ENCODE data around the gene HMG20A.

HMG20A gene

GRCh38 chr15:77437264-77437663, 16.6 kb downstream of the HMG20A start:
- Histone ChIP-seq H3K9ac (ENCODE audit: low read length) (no peak overlapping the region), H3K4me1 (ENCODE audit: control insufficient read depth, insufficient read depth, low read length) (peaks cover 6% of the 10 kb centered on the region), H3K4me3 (ENCODE audit: low read length) (no peak overlapping the region), H3K36me3 (ENCODE audit: control insufficient read depth, insufficient read depth, low read length, severe bottlenecking) (no peaks in the 10 kb centered on the region), H3K27me3 (replicated peaks; ENCODE audit: control insufficient read depth, insufficient read depth, low read length) (no peaks in the 10 kb centered on the region), H3K9me3 (ENCODE audit: control insufficient read depth, low read length) (no peaks in the 10 kb centered on the region)
- no peak for DNase-seq (ENCODE audit: low read depth)

- Histone ChIP-seq H3K27me3 (replicated peaks; ENCODE audit: control insufficient read depth, insufficient read depth, low read length) (no peaks in the 10 kb centered on the region), H3K4me3 (ENCODE audit: low read length) (no peak overlapping the region), H3K4me1 (ENCODE audit: control insufficient read depth, insufficient read depth, low read length) (peaks cover 8% of the 10 kb centered on the region), H3K36me3 (ENCODE audit: control insufficient read depth, insufficient read depth, low read length, severe bottlenecking) (no peaks in the 10 kb centered on the region), H3K9me3 (ENCODE audit: control insufficient read depth, low read length) (no peaks in the 10 kb centered on the region), H3K9ac (ENCODE audit: low read length) (no peak overlapping the region)
- peak; percentile 63 for DNase-seq (ENCODE audit: low read depth)
These were observed 19.8 kb downstream of the HMG20A start for GRCh38 chr15:77440378-77440999.

- peaks cover 11% of the 10 kb centered on the region for H3K36me3 ChIP-seq (ENCODE audit: control insufficient read depth, insufficient read depth, low read length, severe bottlenecking)
- H3K9ac ChIP-seq (ENCODE audit: low read length) = no peak overlapping the region
- no peak for DNase-seq (ENCODE audit: low read depth)
- H3K4me3 ChIP-seq (ENCODE audit: low read length) = no peak overlapping the region
- H3K4me1 ChIP-seq (ENCODE audit: control insufficient read depth, insufficient read depth, low read length) = peaks cover 5% of the 10 kb centered on the region
- H3K9me3 ChIP-seq (ENCODE audit: control insufficient read depth, low read length) = no peaks in the 10 kb centered on the region
- H3K27me3 ChIP-seq (replicated peaks; ENCODE audit: control insufficient read depth, insufficient read depth, low read length) = no peaks in the 10 kb centered on the region
These were observed 26.2 kb downstream of the HMG20A start for GRCh38 chr15:77446840-77447390.

GRCh38 chr15:77454265-77454664, 33.6 kb downstream of the HMG20A start:
- no peak overlapping the region for H3K4me3 ChIP-seq (ENCODE audit: low read length)
- H3K9me3 ChIP-seq (ENCODE audit: control insufficient read depth, low read length) = no peaks in the 10 kb centered on the region
- peak; percentile 47 for DNase-seq (ENCODE audit: low read depth)
- peaks cover 13% of the 10 kb centered on the region for H3K36me3 ChIP-seq (ENCODE audit: control insufficient read depth, insufficient read depth, low read length, severe bottlenecking)
- H3K27me3 ChIP-seq (replicated peaks; ENCODE audit: control insufficient read depth, insufficient read depth, low read length) = no peaks in the 10 kb centered on the region
- no peak overlapping the region for H3K9ac ChIP-seq (ENCODE audit: low read length)
- H3K4me1 ChIP-seq (ENCODE audit: control insufficient read depth, insufficient read depth, low read length) = peaks cover 48% of the 10 kb centered on the region

GRCh38 chr15:77454951-77455350, 34.3 kb downstream of the HMG20A start:
- Histone ChIP-seq H3K36me3 (ENCODE audit: control insufficient read depth, insufficient read depth, low read length, severe bottlenecking) (peaks cover 20% of the 10 kb centered on the region), H3K4me3 (ENCODE audit: low read length) (no peak overlapping the region), H3K27me3 (replicated peaks; ENCODE audit: control insufficient read depth, insufficient read depth, low read length) (no peaks in the 10 kb centered on the region), H3K9ac (ENCODE audit: low read length) (no peak overlapping the region), H3K4me1 (ENCODE audit: control insufficient read depth, insufficient read depth, low read length) (peaks cover 48% of the 10 kb centered on the region), H3K9me3 (ENCODE audit: control insufficient read depth, low read length) (no peaks in the 10 kb centered on the region)
- no peak for DNase-seq (ENCODE audit: low read depth)

GRCh38 chr15:77455696-77456321, 35.1 kb downstream of the HMG20A start:
- H3K27me3 ChIP-seq (replicated peaks; ENCODE audit: control insufficient read depth, insufficient read depth, low read length) = no peaks in the 10 kb centered on the region
- no peaks in the 10 kb centered on the region for H3K9me3 ChIP-seq (ENCODE audit: control insufficient read depth, low read length)
- H3K4me3 ChIP-seq (ENCODE audit: low read length) = peak overlapping the region; percentile 14
- peak; percentile 74 for DNase-seq (ENCODE audit: low read depth)
- peak overlapping the region; percentile 30 for H3K9ac ChIP-seq (ENCODE audit: low read length)
- H3K4me1 ChIP-seq (ENCODE audit: control insufficient read depth, insufficient read depth, low read length) = peaks cover 48% of the 10 kb centered on the region
- peaks cover 15% of the 10 kb centered on the region for H3K36me3 ChIP-seq (ENCODE audit: control insufficient read depth, insufficient read depth, low read length, severe bottlenecking)

GRCh38 chr15:77456746-77457145, 36.1 kb downstream of the HMG20A start:
- no peaks in the 10 kb centered on the region for H3K9me3 ChIP-seq (ENCODE audit: control insufficient read depth, low read length)
- no peak for DNase-seq (ENCODE audit: low read depth)
- no peak overlapping the region for H3K4me3 ChIP-seq (ENCODE audit: low read length)
- peaks cover 53% of the 10 kb centered on the region for H3K4me1 ChIP-seq (ENCODE audit: control insufficient read depth, insufficient read depth, low read length)
- no peaks in the 10 kb centered on the region for H3K27me3 ChIP-seq (replicated peaks; ENCODE audit: control insufficient read depth, insufficient read depth, low read length)
- H3K9ac ChIP-seq (ENCODE audit: low read length) = no peak overlapping the region
- H3K36me3 ChIP-seq (ENCODE audit: control insufficient read depth, insufficient read depth, low read length, severe bottlenecking) = peaks cover 15% of the 10 kb centered on the region

GRCh38 chr15:77457191-77457904, 36.7 kb downstream of the HMG20A start:
- Histone ChIP-seq H3K4me1 (ENCODE audit: control insufficient read depth, insufficient read depth, low read length) (peaks cover 57% of the 10 kb centered on the region), H3K9me3 (ENCODE audit: control insufficient read depth, low read length) (no peaks in the 10 kb centered on the region), H3K27me3 (replicated peaks; ENCODE audit: control insufficient read depth, insufficient read depth, low read length) (no peaks in the 10 kb centered on the region), H3K36me3 (ENCODE audit: control insufficient read depth, insufficient read depth, low read length, severe bottlenecking) (peaks cover 15% of the 10 kb centered on the region), H3K9ac (ENCODE audit: low read length) (no peak overlapping the region), H3K4me3 (ENCODE audit: low read length) (no peak overlapping the region)
- no peak for DNase-seq (ENCODE audit: low read depth)

GRCh38 chr15:77457905-77458265, 37.2 kb downstream of the HMG20A start:
- peak; percentile 48 for DNase-seq (ENCODE audit: low read depth)
- H3K36me3 ChIP-seq (ENCODE audit: control insufficient read depth, insufficient read depth, low read length, severe bottlenecking) = peaks cover 15% of the 10 kb centered on the region
- H3K4me1 ChIP-seq (ENCODE audit: control insufficient read depth, insufficient read depth, low read length) = peaks cover 57% of the 10 kb centered on the region
- no peak overlapping the region for H3K9ac ChIP-seq (ENCODE audit: low read length)
- H3K9me3 ChIP-seq (ENCODE audit: control insufficient read depth, low read length) = no peaks in the 10 kb centered on the region
- no peaks in the 10 kb centered on the region for H3K27me3 ChIP-seq (replicated peaks; ENCODE audit: control insufficient read depth, insufficient read depth, low read length)
- H3K4me3 ChIP-seq (ENCODE audit: low read length) = no peak overlapping the region

GRCh38 chr15:77459031-77459430, 38.3 kb downstream of the HMG20A start:
- Histone ChIP-seq H3K27me3 (replicated peaks; ENCODE audit: control insufficient read depth, insufficient read depth, low read length) (no peaks in the 10 kb centered on the region), H3K9ac (ENCODE audit: low read length) (no peak overlapping the region), H3K4me3 (ENCODE audit: low read length) (no peak overlapping the region), H3K4me1 (ENCODE audit: control insufficient read depth, insufficient read depth, low read length) (peaks cover 57% of the 10 kb centered on the region), H3K9me3 (ENCODE audit: control insufficient read depth, low read length) (no peaks in the 10 kb centered on the region), H3K36me3 (ENCODE audit: control insufficient read depth, insufficient read depth, low read length, severe bottlenecking) (peaks cover 25% of the 10 kb centered on the region)
- no peak for DNase-seq (ENCODE audit: low read depth)

- Histone ChIP-seq H3K9ac (ENCODE audit: low read length) (no peak overlapping the region), H3K27me3 (replicated peaks; ENCODE audit: control insufficient read depth, insufficient read depth, low read length) (no peaks in the 10 kb centered on the region), H3K4me1 (ENCODE audit: control insufficient read depth, insufficient read depth, low read length) (peaks cover 32% of the 10 kb centered on the region), H3K36me3 (ENCODE audit: control insufficient read depth, insufficient read depth, low read length, severe bottlenecking) (peaks cover 40% of the 10 kb centered on the region), H3K9me3 (ENCODE audit: control insufficient read depth, low read length) (no peaks in the 10 kb centered on the region), H3K4me3 (ENCODE audit: low read length) (no peak overlapping the region)
- DNase-seq (ENCODE audit: low read depth) = no peak
These were observed 40.8 kb downstream of the HMG20A start for GRCh38 chr15:77461486-77461885.
